ENCODE measurements around the gene ROS1.

- no peak for TF ChIP-seq CTCF (IDR thresholded peaks at IDR 0.05; ENCODE audit: insufficient read depth, low read depth, low read length)
- TF ChIP-seq EZH2 (IDR thresholded peaks at IDR 0.05; ENCODE audit: insufficient read depth, low read length), result no peak
Observed at GRCh38 chr6:117262799-117263198, 162.9 kb downstream of the ROS1 start.
